Neuronal stem cell (in vitro differentiated cells): Measurements from ENCODE around the gene RFPL4A.
"Not testable (repeated sequence)": the region's sequence is repeated elsewhere in the genome, so short reads cannot be mapped to it uniquely, and the experiment has no call there.

Experiments
- DNase-seq: peaks from one replicate; pipeline ENCODE4 v3.0.0-alpha.2; 2013; ENCODE audit warnings: low spot score
- H2AFZ ChIP-seq: one replicate; pipeline ENCODE4 v1.6.1; 2013; ENCODE audit warnings: mild to moderate bottlenecking, low read length, inconsistent platforms
- H2AK5ac ChIP-seq: 2 replicates; pipeline ENCODE4 v1.6.1; 2013; ENCODE audit warnings: low read depth, mild to moderate bottlenecking, inconsistent platforms, low read length, moderate library complexity, mixed read lengths
- H2BK120ac ChIP-seq: 2 replicates; pipeline ENCODE4 v1.6.1; 2013; ENCODE audit warnings: low read depth, mild to moderate bottlenecking, inconsistent platforms, low read length, moderate library complexity, mixed read lengths
- H2BK12ac ChIP-seq: one replicate; pipeline ENCODE4 v1.6.1; 2013; ENCODE audit warnings: low read length, inconsistent platforms
- H2BK15ac ChIP-seq: 2 replicates; pipeline ENCODE4 v1.6.1; 2013; ENCODE audit warnings: mild to moderate bottlenecking, low read length, inconsistent platforms, mixed read lengths
- H2BK5ac ChIP-seq: one replicate; pipeline ENCODE4 v1.6.1; 2013; ENCODE audit warnings: inconsistent platforms, mild to moderate bottlenecking, low read length, moderate library complexity
- H3K14ac ChIP-seq: one replicate; pipeline ENCODE4 v1.6.1; 2013; ENCODE audit warnings: low read length, inconsistent platforms
- H3K18ac ChIP-seq: 2 replicates; pipeline ENCODE4 v1.6.1; 2013; ENCODE audit warnings: low read length, inconsistent platforms
- H3K23ac ChIP-seq: 2 replicates; pipeline ENCODE4 v1.6.1; 2013; ENCODE audit warnings: low read depth, mild to moderate bottlenecking, mixed read lengths, low read length, inconsistent platforms; ENCODE audit not compliant: poor library complexity
- H3K27ac ChIP-seq: replicated peaks from 3 replicates; pipeline ENCODE4 v1.5.1; 2013; ENCODE audit warnings: low read length, inconsistent platforms
- H3K27me3 ChIP-seq, 3 experiments: 2 replicates each; pipeline ENCODE4 v1.6.1; 2013; ENCODE audit warnings: low read length in 3 of 3, mild to moderate bottlenecking in 2 of 3, inconsistent platforms in 1 of 3, low read depth in 1 of 3, mixed read lengths in 1 of 3, moderate library complexity in 1 of 3; ENCODE audit not compliant: control insufficient read depth in 3 of 3, insufficient read depth in 3 of 3
- H3K36me3 ChIP-seq, 2 donors: replicated peaks in 1 of 2; 2 replicates each; pipeline ENCODE4 v1.6.1; 2013; ENCODE audit warnings: low read length in 2 of 2; ENCODE audit not compliant: control insufficient read depth in 2 of 2, insufficient read depth in 2 of 2
- H3K4ac ChIP-seq: 2 replicates; pipeline ENCODE4 v1.6.1; 2013; ENCODE audit warnings: inconsistent platforms, mild to moderate bottlenecking, low read length, moderate library complexity
- H3K4me1 ChIP-seq, 2 donors: 1 replicate in 1 of 2; 2 replicates in 1 of 2; pipeline ENCODE4 v1.6.1; 2013; ENCODE audit warnings: low read length in 2 of 2, low read depth in 1 of 2; ENCODE audit not compliant: control insufficient read depth in 2 of 2, insufficient read depth in 1 of 2
- H3K4me2 ChIP-seq: one replicate; pipeline ENCODE4 v1.6.1; 2013; ENCODE audit warnings: mild to moderate bottlenecking, low read length, inconsistent platforms; ENCODE audit not compliant: insufficient read depth, poor library complexity, severe bottlenecking
- H3K4me3 ChIP-seq, 2 donors: 2 replicates each; pipeline ENCODE4 v1.5.1; 2013; ENCODE audit warnings: low read length in 2 of 2, mild to moderate bottlenecking in 2 of 2, inconsistent platforms in 1 of 2, moderate library complexity in 1 of 2
- H3K79me1 ChIP-seq: one replicate; pipeline ENCODE4 v1.6.1; 2013; ENCODE audit warnings: low read depth, mild to moderate bottlenecking, inconsistent platforms, low read length, moderate library complexity
- H3K9ac ChIP-seq: one replicate; pipeline ENCODE4 v1.6.1; 2013; ENCODE audit warnings: mild to moderate bottlenecking, low read depth, low read length, inconsistent platforms; ENCODE audit not compliant: poor library complexity
- H3K9me3 ChIP-seq, 2 donors: replicated peaks in 1 of 2; 2 replicates each; pipeline versions ENCODE3 to v1.6.1; 2013; ENCODE audit warnings: low read length in 2 of 2, mild to moderate bottlenecking in 2 of 2, inconsistent platforms in 1 of 2, low read depth in 1 of 2, mixed read lengths in 1 of 2, moderate library complexity in 1 of 2; ENCODE audit not compliant: control insufficient read depth in 2 of 2, insufficient read depth in 1 of 2
- H4K8ac ChIP-seq: one replicate; pipeline ENCODE4 v1.6.1; 2013; ENCODE audit warnings: low read depth, mild to moderate bottlenecking, inconsistent platforms, low read length, moderate library complexity
- H4K91ac ChIP-seq: one replicate; pipeline ENCODE4 v1.6.1; 2013; ENCODE audit warnings: low read length, low read depth, mild to moderate bottlenecking, inconsistent platforms; ENCODE audit not compliant: poor library complexity
- WGBS, 2 donors: extraction: QIAGEN DNeasy Blood & Tissue Kit; methylation state at CpG; one replicate each; pipeline ENCODE4 v1.1.7; 2013; ENCODE audit warnings: missing lambda C conversion rate in 2 of 2, mixed read lengths in 1 of 2; ENCODE audit not compliant: insufficient read length in 2 of 2, insufficient replicate concordance in 1 of 2; ENCODE audit errors: extremely low coverage in 2 of 2; 5-methylcytosine and 5-hydroxymethylcytosine counted together

Gene RFPL4A

DNA sequence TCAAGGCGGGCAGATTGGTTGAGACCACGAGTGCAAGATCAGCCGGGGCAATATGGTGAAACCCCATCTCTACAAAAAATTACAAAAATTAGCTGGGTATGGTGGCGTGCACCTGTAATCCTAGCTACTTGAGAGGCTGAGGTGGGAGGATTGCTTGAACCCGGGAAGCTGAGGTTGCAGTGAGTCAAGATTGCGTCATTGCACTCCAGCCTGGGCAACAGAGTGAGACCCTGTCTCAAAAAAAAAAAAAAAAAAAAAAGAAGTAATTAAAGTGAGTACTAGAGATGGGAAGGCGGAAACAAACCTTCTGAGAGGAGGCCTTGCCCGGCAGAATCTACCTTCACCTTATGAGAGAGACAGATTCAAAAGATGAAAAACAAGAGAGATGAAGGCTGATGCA lies 35.4 kb upstream of the RFPL4A start:
- Histone ChIP-seq H3K14ac (no peak overlapping the region), H3K9ac (no peak overlapping the region), H3K79me1 (no peaks in the 10 kb centered on the region), H3K4me2 (no peak overlapping the region), H3K4me1 (no peaks in the 10 kb centered on the region), H4K91ac (no peak overlapping the region), H2BK5ac (no peak overlapping the region), H3K9me3 (peaks cover 0 to 9% of the 10 kb centered on the region in 2 donors), H2AFZ (no peak overlapping the region), H4K8ac (no peak overlapping the region), H2AK5ac (no peak overlapping the region), H3K36me3 (no peaks in the 10 kb centered on the region), H3K23ac (no peak overlapping the region), H2BK12ac (no peak overlapping the region), H3K4ac (no peak overlapping the region), H3K27ac (no peak overlapping the region), H3K27me3 (peaks cover 0 to 11% (median 0%) of the 10 kb centered on the region in 3 experiments), H2BK120ac (no peak overlapping the region), H2BK15ac (no peak overlapping the region), H3K4me3 (no peak overlapping the region), H3K18ac (no peak overlapping the region)
- DNase-seq: no peak
- no CpG with 5 or more reads among the region's 8 CpGs for WGBS, 2 donors

DNA sequence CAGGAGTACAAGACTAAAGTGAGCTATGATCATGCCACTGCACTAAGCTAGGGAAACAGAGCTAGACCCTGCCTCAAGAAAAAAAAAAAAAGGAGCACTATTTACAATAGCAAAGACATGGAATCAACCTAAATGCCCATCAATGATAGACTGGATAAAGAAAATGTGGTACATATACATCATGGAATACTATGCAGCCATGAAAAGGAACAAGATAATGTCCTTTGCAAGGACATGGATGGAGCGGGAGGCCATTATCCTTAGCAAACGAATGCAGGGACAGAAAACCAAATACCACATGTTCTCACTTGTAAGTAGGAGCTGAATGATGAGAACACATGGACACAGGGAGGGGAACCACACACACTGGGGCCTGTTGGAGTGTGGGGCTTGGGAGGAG lies 28.5 kb upstream of the RFPL4A start:
- H3K14ac ChIP-seq, H3K27ac ChIP-seq, H2BK120ac ChIP-seq, H4K8ac ChIP-seq, H3K4me2 ChIP-seq, H4K91ac ChIP-seq, H2AFZ ChIP-seq, H3K79me1 ChIP-seq, H3K4ac ChIP-seq, H2AK5ac ChIP-seq, H3K36me3 ChIP-seq, H3K4me1 ChIP-seq, H3K18ac ChIP-seq, H2BK12ac ChIP-seq, H2BK15ac ChIP-seq, H2BK5ac ChIP-seq, DNase-seq, H3K9ac ChIP-seq, H3K23ac ChIP-seq: not testable (repeated sequence)
- Histone ChIP-seq H3K27me3 (peaks cover 0 to 12% (median 0%) of the 10 kb centered on the region in 3 experiments), H3K4me3 (peak overlapping the region in 1 of 2 donors; percentile 33), H3K9me3 (peaks cover 0 to 15% of the 10 kb centered on the region in 2 donors)
- WGBS, 2 donors: no CpG with 5 or more reads among the region's 2 CpGs

DNA sequence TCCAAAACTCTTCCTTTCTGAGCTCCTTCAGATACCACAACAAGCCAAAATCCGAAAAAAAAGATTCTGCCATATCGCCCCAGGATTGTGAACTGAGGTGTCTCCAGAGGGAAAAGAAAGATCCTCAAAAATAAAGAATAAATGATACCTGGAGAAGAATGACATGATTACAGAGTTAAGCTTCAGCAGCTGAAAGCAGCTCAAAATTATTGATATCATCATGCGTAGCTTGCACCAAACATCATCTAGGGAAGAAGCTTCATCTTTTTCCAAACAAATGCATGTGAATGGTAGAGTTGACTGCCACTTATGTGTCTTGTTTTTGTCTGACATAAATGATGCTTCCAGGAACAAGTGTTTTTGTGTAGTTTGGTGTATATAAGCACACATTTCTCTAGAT lies 20.6 kb upstream of the RFPL4A start, which contains the start of gene NLRP9:
NLRP9 (minus strand) TSS at position 101 of the 400 bp plus-strand sequence; CDS start at position 73, 28 bp downstream.
- Histone ChIP-seq H3K4me2 (no peak within 1 kb of the TSS), H3K27ac (no peak within 1 kb of the TSS), H3K36me3 (no peaks in the 10 kb centered on the region), H2BK5ac (no peak within 1 kb of the TSS), H3K4me1 (no peaks in the 10 kb centered on the region), H2AK5ac (no peak within 1 kb of the TSS), H2BK12ac (no peak within 1 kb of the TSS), H2BK120ac (no peak within 1 kb of the TSS), H2AFZ (no peak within 1 kb of the TSS), H3K18ac (no peak within 1 kb of the TSS), H3K27me3 (peaks cover 0 to 3% (median 0%) of the 10 kb centered on the region in 3 experiments), H3K23ac (no peak within 1 kb of the TSS), H4K8ac (no peak within 1 kb of the TSS), H3K9me3 (peaks cover 0 to 8% of the 10 kb centered on the region in 2 donors), H2BK15ac (no peak within 1 kb of the TSS), H3K9ac (no peak within 1 kb of the TSS), H3K4ac (no peak within 1 kb of the TSS), H4K91ac (no peak within 1 kb of the TSS), H3K79me1 (no peaks in the 10 kb centered on the region), H3K14ac (no peak within 1 kb of the TSS), H3K4me3 (no peak within 1 kb of the TSS)
- WGBS, 2 donors: no CpG with 5 or more reads among the region's 3 CpGs
- DNase-seq: no peak

GRCh38 chr19:55750715-55751114 lies 8.2 kb upstream of the RFPL4A start:
- no peak overlapping the region for H2BK120ac ChIP-seq
- H2AFZ ChIP-seq: no peak overlapping the region
- no peaks in the 10 kb centered on the region for H3K79me1 ChIP-seq
- no peak overlapping the region for H3K4ac ChIP-seq
- H4K91ac ChIP-seq: no peak overlapping the region
- no peak overlapping the region for H2AK5ac ChIP-seq
- H3K4me1 ChIP-seq: no peaks in the 10 kb centered on the region
- DNase-seq: no peak
- H3K4me2 ChIP-seq: no peak overlapping the region
- peaks cover 0 to 18% (median 0%) of the 10 kb centered on the region in 3 experiments for H3K27me3 ChIP-seq
- no peak overlapping the region for H3K27ac ChIP-seq
- no peak overlapping the region for H3K23ac ChIP-seq
- no peak overlapping the region for H3K18ac ChIP-seq
- no peak overlapping the region for H3K9ac ChIP-seq
- no peak overlapping the region for H4K8ac ChIP-seq
- WGBS, 2 donors: no CpG with 5 or more reads among the region's 6 CpGs
- no peak overlapping the region for H3K4me3 ChIP-seq
- H2BK12ac ChIP-seq: no peak overlapping the region
- no peak overlapping the region for H3K14ac ChIP-seq
- no peak overlapping the region for H2BK15ac ChIP-seq
- peaks cover 0 to 27% of the 10 kb centered on the region in 2 donors for H3K9me3 ChIP-seq
- H3K36me3 ChIP-seq: no peaks in the 10 kb centered on the region
- H2BK5ac ChIP-seq: no peak overlapping the region
